NCI-H446 (cell line): ENCODE results near the gene ALG9.
A peak's percentile ranks its signal among the peaks of the same experiment; 100 is the strongest.

Experiments used
- DNase-seq, 2 experiments: peaks; one replicate each; lab custom pipeline; 2025; lab: John Stamatoyannopoulos, UW

ALG9 gene

GRCh38 chr11:111879637-111879960 lies 8.2 kb upstream of the ALG9 start:
- DNase-seq: no peak

DNA sequence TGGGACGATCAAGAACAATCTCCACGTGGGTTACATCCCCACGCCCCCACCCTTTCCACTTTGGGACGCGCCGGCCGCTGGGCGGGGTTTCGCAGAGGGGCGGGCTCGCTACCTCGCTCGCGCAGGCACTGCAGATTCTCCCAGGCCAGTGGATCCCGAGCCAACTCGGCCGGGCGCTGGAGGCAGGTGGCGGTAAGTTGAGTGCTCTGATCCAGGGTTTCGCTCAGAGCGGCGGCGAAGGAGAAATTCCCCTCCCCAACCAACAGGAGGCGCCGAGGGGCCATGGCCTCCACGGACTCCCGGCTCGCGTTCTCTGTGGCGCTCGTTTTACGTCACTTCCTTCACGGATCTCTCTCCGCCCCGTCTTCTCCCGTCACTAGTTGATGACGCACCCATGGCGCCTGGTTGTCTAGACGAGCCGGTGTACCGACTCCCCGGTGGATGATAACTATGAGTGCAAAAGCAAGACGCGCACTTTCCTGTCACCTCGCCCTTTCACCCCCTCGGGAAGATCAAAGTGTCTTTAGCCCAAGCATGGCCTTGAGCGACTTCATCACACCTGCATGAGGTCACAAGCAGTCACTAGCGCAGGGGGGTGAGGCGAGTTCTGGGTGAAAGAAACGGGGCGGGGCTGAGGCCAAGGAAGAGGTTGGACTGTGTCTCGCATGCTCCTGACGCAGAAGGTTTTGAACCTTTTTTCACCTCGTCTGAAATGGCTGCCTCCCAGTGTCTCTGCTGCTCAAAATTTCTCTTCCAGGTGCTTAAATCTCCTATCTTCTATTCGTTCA lies 7.7 kb upstream of the ALG9 start, which contains the start of the genes CFAP68 and FDXACB1:
Gene CFAP68, plus strand, starts transcription at position 693 of the 788 bp plus-strand sequence. Its CDS starts 20 bp downstream, at position 713.
Gene FDXACB1, minus strand, starts transcription at position 317 of the 788 bp plus-strand sequence. Its CDS starts 33 bp downstream, at position 284.
- DNase-seq: peak; percentile 98 to 99

DNA sequence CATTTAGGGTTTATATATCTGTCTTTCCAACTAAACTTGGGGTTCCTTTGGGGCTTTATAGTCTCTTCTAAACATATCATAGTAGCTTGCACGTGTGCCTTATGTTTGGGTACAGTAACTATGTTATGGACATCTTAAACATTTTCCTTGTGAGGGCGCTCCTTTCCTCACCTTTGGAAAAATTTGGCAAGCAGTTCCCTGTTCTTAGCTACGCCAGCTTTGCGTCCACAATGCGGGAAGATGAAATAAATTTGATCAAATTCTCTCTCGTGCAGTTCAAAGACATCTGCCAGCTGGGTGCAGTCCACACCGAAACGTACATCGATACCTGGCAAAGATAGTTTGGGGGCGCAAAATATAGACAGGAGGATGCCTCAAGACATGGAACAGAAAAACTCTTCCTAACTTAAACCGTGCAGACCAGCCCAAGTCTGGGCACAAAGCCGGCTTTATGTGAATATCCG lies 7.0 kb upstream of the ALG9 start:
- no peak for DNase-seq

- peak in 1 of 2 experiments; percentile 5 for DNase-seq
Observed at GRCh38 chr11:111871693-111872161, 346 bp upstream of the ALG9 start.

DNA sequence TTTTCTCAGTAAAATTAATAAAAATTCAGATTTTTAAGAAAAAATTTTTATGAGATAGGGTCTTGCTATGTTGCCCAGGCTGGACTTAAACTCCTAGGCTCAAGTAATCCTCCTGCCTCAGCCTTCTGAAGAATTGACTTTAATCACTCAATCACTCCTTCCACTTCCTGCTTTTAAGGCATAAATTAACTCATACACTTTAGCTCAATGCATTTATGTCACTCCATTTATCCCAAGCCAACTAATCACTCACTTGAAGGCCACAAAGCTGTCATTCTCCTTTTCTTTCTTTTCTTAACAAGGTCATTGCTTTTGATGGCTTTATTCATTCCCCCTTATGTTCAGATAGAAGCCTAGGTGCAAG lies 877 bp downstream of the ALG9 start:
- no peak for DNase-seq

GRCh38 chr11:111870113-111870512 lies 1.3 kb downstream of the ALG9 start:
- no peak for DNase-seq

DNA sequence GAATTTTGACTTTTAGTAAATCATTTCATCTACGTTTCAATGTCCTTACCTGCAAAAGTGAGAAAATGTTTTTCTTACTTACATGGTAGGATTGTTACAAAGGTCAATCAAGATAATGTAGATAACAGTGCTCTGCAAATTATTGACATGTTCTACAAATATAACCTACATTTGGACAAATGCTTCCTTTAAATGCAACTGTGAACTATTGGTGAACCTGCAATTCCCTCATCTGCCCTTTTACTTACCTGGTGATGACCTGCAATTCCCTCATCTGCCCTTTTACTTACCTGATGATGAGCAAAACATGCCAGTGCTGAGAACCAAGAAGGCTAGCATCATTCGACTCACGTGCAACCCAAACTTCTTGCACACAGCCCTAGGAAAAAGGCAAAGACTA lies 11.1 kb downstream of the ALG9 start:
- DNase-seq: no peak

- DNase-seq: no peak
Observed at GRCh38 chr11:111855506-111855905, 15.9 kb downstream of the ALG9 start.

DNA sequence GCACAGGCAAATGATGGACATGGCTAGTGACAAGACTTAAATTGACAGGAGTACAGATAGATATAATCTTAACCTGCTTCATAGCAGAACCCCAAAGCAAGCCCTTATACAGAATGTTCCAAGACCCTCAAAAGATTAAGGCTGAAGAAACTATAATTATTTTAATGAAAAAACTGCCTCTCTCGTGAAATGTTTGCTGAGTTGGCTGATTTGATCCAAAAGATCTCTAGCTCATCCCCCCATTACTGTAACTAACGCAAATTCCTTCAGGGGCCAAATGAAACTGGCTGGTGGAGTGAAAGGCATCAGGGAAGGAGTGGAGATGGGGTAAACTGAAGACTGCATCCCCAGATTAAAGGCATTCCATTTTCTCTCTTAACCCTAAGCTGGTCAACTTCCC lies 19.3 kb downstream of the ALG9 start:
- DNase-seq: no peak

GRCh38 chr11:111851636-111852035 lies 19.7 kb downstream of the ALG9 start:
- peak in 1 of 2 experiments; percentile 5 for DNase-seq

DNA sequence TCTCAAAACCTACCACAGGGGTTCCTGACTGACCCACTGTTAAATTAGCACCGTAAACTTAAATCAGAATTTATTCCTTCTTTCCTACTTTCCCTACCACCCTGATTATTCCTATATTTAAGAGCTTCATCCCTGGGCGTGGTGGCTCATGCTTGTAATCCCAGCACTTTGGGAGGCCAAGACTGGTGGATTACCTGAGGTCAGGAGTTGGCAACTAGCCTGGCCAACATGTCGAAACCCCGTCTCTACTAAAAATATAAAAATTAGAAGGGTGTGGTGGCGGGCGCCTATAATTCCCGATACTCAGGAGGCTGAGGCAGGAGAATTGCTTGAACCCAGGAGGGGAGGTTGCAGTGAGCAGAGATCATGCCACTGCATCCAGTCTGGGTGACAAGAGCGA lies 20.3 kb downstream of the ALG9 start:
- DNase-seq: no peak

GRCh38 chr11:111849631-111850030 lies 21.8 kb downstream of the ALG9 start:
- no peak for DNase-seq

DNA sequence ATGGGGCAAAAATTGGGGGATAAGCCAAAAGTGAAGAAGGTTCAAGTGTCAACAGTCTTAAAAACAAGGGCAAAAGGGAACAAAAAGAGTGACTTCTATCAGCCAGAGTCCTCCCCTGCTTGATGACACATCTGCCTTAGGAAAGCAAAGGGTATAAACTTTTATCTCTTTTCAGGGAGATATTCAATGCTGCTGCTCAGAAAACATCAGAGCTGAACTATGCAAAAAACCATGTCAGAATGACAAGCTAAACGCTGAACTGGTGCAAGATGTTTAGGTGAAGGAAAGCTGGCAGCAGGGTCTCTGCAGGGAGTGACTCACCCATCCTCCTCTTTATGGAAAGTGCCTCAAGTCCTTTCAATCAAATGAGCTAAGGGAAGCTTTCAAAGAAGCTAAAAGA lies 24.7 kb downstream of the ALG9 start:
- DNase-seq: no peak

DNA sequence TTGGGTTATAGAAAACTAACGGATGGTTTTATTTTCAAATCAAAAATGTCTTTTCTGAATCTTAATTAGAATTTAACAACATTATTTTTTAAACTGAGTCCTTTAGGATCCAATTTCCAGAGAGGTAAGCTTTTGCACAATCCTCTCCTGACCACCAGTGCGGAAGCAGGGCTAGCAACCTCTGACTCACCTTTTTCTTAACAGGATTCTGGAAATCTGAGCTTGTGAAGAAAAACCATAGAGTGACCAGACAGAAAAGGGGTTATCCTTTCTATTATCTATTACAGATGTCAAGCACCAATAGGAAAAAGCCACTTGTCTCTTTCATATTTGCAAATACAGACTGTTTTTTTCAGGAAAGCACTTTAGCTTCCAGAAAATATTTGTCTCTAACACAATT lies 25.3 kb downstream of the ALG9 start:
- DNase-seq: no peak

- no peak for DNase-seq
Observed at GRCh38 chr11:111845276-111846028, 25.9 kb downstream of the ALG9 start.

GRCh38 chr11:111843661-111844060 lies 27.7 kb downstream of the ALG9 start:
- DNase-seq: no peak

DNA sequence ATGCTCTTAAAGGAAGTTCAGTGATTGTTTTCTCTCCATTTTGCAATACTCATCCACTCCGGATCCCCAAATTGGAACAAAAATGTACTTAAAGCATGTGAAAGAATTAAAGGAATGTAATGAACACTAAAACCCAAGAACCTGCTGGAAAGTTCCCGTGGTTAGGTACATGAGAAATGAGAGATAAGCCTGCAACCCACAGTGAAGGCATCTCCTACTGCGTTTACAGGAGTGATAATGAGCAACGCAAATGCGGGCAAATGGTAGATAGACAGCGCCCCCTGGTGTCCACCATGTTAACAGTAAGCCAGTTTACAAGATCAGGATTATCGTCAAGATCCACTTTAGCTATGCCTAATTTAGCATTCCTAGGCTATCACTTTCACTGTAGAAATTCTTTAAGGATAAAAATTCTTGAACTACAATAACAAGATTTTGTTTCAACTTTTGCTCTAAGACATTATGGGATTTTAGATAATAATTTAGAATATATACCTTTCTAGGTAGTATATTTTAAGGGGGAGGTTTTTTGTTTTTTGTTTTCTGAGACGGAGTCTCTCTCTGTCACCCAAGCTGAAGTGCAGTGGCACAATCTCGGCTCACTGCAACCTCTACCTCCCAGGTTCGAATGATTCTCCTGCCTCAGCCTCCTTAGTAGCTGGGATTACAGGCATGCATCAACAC lies 29.9 kb downstream of the ALG9 start:
- DNase-seq: peak; percentile 79 to 88

GRCh38 chr11:111840143-111840542 lies 31.2 kb downstream of the ALG9 start:
- no peak for DNase-seq

DNA sequence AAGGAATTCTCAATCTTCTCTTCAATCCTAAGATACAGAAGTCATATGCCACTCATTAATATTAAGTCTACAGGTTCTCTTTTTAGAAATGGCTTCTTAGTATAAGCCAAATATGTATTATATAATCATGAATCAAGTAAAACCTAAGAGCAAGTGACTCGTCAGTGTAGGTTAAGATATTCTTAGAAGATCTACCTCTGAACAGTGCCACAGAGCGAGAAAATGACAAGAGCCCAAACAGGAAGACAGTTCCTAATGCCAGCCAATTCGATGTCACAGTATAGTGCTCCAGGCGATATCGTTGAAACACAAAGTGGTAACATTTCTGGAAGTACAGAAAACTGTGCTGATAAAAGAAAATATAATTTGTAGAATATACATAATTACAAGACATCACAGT lies 33.3 kb downstream of the ALG9 start:
- no peak for DNase-seq

- no peak for DNase-seq
Observed at GRCh38 chr11:111837366-111837891, 34.0 kb downstream of the ALG9 start.

- DNase-seq: no peak
Observed at GRCh38 chr11:111836721-111837120, 34.7 kb downstream of the ALG9 start.

- DNase-seq: no peak
Observed at GRCh38 chr11:111836162-111836561, 35.2 kb downstream of the ALG9 start.
